GM12878 (cell line): ENCODE data around the gene C17orf113.
A peak's percentile ranks its signal among the peaks of the same experiment; 100 is the strongest.

Source experiments
- CHD2 ChIP-seq: IDR thresholded peaks from 2 replicates; pipeline ENCODE4 v1.6.1; 2011; ENCODE audit warnings: low read depth, low read length, improper control_type of control experiment, borderline replicate concordance
- CTCF ChIP-seq, 3 experiments: IDR thresholded peaks in 2 of 3; conservative IDR thresholded peaks in 1 of 3; 2 replicates each; pipeline ENCODE4 v1.5.1; 2011; ENCODE audit warnings: low read depth in 3 of 3, low read length in 3 of 3, mild to moderate bottlenecking in 3 of 3, control low read depth in 2 of 3, moderate library complexity in 2 of 3, inconsistent platforms in 1 of 3, mixed read lengths in 1 of 3; ENCODE audit not compliant: control insufficient read depth in 2 of 3, insufficient read depth in 1 of 3; ENCODE audit errors: extremely low read depth in 1 of 3
- POLR2A ChIP-seq: IDR thresholded peaks from 2 replicates; pipeline ENCODE4 v1.6.1; 2011; ENCODE audit warnings: low read depth, mild to moderate bottlenecking, low read length
- POLR2AphosphoS5 ChIP-seq: IDR thresholded peaks from 2 replicates; pipeline ENCODE4 v1.6.1; 2011; ENCODE audit warnings: mild to moderate bottlenecking, low read length, inconsistent platforms
- SMARCA5 ChIP-seq: fragments of 450-650 bp; IDR thresholded peaks from 2 replicates; pipeline ENCODE4 v1.6.1; 2017; ENCODE audit warnings: mild to moderate bottlenecking
- SMC3 ChIP-seq: IDR thresholded peaks from 2 replicates; pipeline ENCODE4 v1.6.1; 2011; ENCODE audit warnings: low read length, improper control_type of control experiment, borderline replicate concordance
- STAT1 ChIP-seq: fragments of 450-650 bp; conservative IDR thresholded peaks from 2 replicates; pipeline ENCODE4 v1.6.1; 2014; ENCODE audit warnings: antibody characterized with exemption, mild to moderate bottlenecking
- ZNF274 ChIP-seq: IDR thresholded peaks from one replicate; pipeline ENCODE4 v1.8.0; 2011; ENCODE audit not compliant: insufficient read length, insufficient read depth
- ZNF622 ChIP-seq: fragments of 450-650 bp; IDR thresholded peaks from 2 replicates; pipeline ENCODE4 v1.6.1; 2017; ENCODE audit warnings: mild to moderate bottlenecking, inconsistent platforms

GRCh38 chr17:42067371-42068091 is 17.1 kb upstream of the C17orf113 start:
- peak; percentile 89 to 95 (median 91) for TF ChIP-seq CTCF (IDR thresholded peaks at IDR 0.05 in 2 of 3, conservative IDR thresholded peaks at IDR 0.05 in 1 of 3; ENCODE audit: control insufficient read depth in 2 of 3, extremely low read depth in 1 of 3, insufficient read depth in 1 of 3, low read depth in 3 of 3, low read length in 3 of 3)
- no peak for TF ChIP-seq SMARCA5
- TF ChIP-seq SMC3 = peak; percentile 82
- TF ChIP-seq ZNF622 = no peak
- no peak for TF ChIP-seq POLR2A
- no peak for TF ChIP-seq POLR2AphosphoS5
- no peak for TF ChIP-seq CHD2
- no peak for TF ChIP-seq ZNF274
- TF ChIP-seq STAT1 = no peak
